Panc1 (cell line): ENCODE data around the gene SYT1.

Experiments used
- CTCF ChIP-seq: fragments of 450-650 bp; IDR thresholded peaks from 2 replicates; pipeline ENCODE4 v1.5.1; 2017; ENCODE audit warnings: mild to moderate bottlenecking
- SIN3A ChIP-seq: IDR thresholded peaks from 2 replicates; pipeline ENCODE4 v1.6.1; 2012; ENCODE audit warnings: low read depth, mild to moderate bottlenecking, low read length, moderate library complexity, borderline replicate concordance; ENCODE audit not compliant: insufficient read depth
- TCF7L2 ChIP-seq: IDR thresholded peaks from 2 replicates; pipeline ENCODE4 v1.6.1; 2011; ENCODE audit warnings: mild to moderate bottlenecking, low read depth, low read length, inconsistent platforms

- no peak for TF ChIP-seq CTCF
- no peak for TF ChIP-seq SIN3A
- TF ChIP-seq TCF7L2 = no peak
Observed at GRCh38 chr12:79085106-79085682, 220.6 kb downstream of the SYT1 start.
